A204.1 (cell line): ENCODE data around the gene ACSL4.
"Not testable (repeated sequence)": the region's sequence is repeated elsewhere in the genome, so short reads cannot be mapped to it uniquely, and the experiment has no call there.

ENCODE experiments used
- FAIRE-seq: peaks from 2 replicates; lab custom pipeline; 2012; peaks lifted over from hg19 to GRCh38; lab: Jason Lieb, UNC

ACSL4 gene

GRCh38 chrX:109667986-109668385 is 65.1 kb downstream of the ACSL4 start:
- no peak for FAIRE-seq

- no peak for FAIRE-seq
Measured at GRCh38 chrX:109660435-109661143, 72.5 kb downstream of the ACSL4 start.

GRCh38 chrX:109658391-109658790 is 74.7 kb downstream of the ACSL4 start:
- FAIRE-seq, result no peak

- not testable (repeated sequence) for FAIRE-seq
Measured at GRCh38 chrX:109657364-109657763, 75.7 kb downstream of the ACSL4 start.

GRCh38 chrX:109656774-109657173 is 76.3 kb downstream of the ACSL4 start:
- no peak for FAIRE-seq

GRCh38 chrX:109655502-109656201 is 77.4 kb downstream of the ACSL4 start:
- no peak for FAIRE-seq

GRCh38 chrX:109654516-109655109 is 78.4 kb downstream of the ACSL4 start:
- FAIRE-seq, result no peak

- not testable (repeated sequence) for FAIRE-seq
Measured at GRCh38 chrX:109644671-109645070, 88.4 kb downstream of the ACSL4 start.

GRCh38 chrX:109643687-109644086 is 89.4 kb downstream of the ACSL4 start:
- no peak for FAIRE-seq

GRCh38 chrX:109638158-109638557 is 94.9 kb downstream of the ACSL4 start:
- no peak for FAIRE-seq

- FAIRE-seq, result not testable (repeated sequence)
Measured at GRCh38 chrX:109637477-109637876, 95.6 kb downstream of the ACSL4 start.

GRCh38 chrX:109635146-109635545 is 97.9 kb downstream of the ACSL4 start:
- no peak for FAIRE-seq

GRCh38 chrX:109632906-109633504 is 100.1 kb downstream of the ACSL4 start:
- FAIRE-seq, result peak; percentile 90

- FAIRE-seq, result no peak
Measured at GRCh38 chrX:109629310-109629709, 103.7 kb downstream of the ACSL4 start.

GRCh38 chrX:109626637-109627036 is 106.4 kb downstream of the ACSL4 start:
- FAIRE-seq, result no peak

GRCh38 chrX:109624641-109625616 is 108.1 kb downstream of the ACSL4 start, which contains the start of gene KCNE5:
TSS of gene KCNE5 (minus strand) at chrX:109625172. CDS start at chrX:109625020, 152 bp downstream.
- FAIRE-seq, result no peak

GRCh38 chrX:109623997-109624396 is 109.1 kb downstream of the ACSL4 start:
- FAIRE-seq, result no peak

GRCh38 chrX:109622270-109622669 is 110.8 kb downstream of the ACSL4 start:
- no peak for FAIRE-seq

GRCh38 chrX:109619771-109620170 is 113.3 kb downstream of the ACSL4 start:
- no peak for FAIRE-seq

GRCh38 chrX:109614951-109615350 is 118.1 kb downstream of the ACSL4 start:
- no peak for FAIRE-seq

GRCh38 chrX:109601486-109601885 is 131.6 kb downstream of the ACSL4 start:
- no peak for FAIRE-seq

GRCh38 chrX:109600237-109600651 is 132.8 kb downstream of the ACSL4 start:
- FAIRE-seq, result no peak
